Ammon's horn (tissue), 1 donor: ENCODE results near the gene KRT80.

ENCODE experiments used
- DNase-seq: peaks from one replicate; pipeline ENCODE4 v3.0.0-alpha.2; 2016; ENCODE audit warnings: low spot score

The KRT80 gene

DNA sequence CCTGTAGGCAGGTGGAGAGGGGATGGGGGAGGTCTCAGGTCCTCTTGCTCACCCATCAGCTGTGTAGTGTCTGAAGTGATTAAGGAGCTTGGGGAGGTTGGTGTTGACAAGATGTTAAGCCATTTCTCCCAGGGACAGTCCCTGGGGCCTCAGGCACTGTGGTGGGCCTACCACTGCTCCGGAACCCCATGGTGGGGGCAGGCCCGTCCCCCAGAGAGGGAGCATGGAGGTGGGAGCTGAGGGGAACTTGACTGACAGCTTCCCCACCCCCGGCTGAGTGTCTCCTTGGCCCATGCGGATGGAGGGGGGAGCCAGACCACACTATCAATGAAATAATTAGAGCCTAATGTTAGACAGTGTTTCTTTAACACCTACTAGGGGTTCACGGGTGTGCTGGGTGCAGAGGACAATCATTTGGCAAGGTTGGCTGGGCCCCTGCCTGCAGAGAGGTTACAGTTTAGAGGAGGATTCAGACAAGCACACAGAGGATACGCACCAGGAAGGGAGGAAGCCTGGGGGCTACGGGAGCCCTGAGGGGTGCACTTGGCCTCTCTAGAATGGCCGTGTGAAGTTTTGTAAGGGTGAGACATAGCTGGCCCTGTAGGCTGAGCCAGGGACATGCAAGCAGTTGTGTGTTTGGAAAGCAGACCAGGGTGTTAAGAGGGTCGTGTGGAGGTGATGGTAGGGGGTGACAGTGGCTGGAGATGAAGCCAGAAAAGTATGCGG lies 19.3 kb upstream of the KRT80 start:
- no peak for DNase-seq

DNA sequence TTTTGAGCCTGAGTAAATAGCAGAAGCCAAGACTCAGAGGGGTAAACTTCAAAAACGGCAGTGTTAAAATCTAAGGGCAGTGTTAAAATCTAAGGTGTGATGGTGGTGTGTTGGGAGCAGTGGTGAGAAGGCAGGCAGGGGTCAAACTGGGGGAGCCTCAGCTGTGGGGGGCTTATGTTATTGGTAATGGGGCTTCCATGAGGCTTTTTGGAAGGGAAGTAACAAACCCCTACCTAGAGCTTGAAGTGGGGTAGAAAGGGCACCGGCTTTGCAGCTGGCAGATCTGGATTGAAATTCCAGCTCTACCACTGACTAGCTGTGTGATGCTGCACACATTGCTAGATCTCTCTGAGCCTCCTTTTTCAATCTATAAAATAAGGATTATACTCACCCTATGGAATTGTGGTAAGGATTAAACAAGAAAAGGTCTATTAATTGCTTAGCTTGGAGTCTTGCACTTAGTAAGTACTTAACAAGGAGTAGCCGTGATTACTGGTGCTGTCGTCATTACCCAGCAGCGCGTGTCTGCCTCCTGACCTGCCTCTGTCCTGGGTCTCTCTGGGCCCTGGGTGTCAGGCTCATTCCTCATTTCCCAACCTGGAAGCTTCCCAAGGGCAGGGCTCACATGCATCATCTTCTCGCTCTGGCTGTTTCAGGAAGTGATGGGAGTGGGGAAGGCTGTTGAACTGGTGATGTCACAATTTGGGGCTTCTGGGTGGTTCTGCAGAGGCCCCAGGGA lies 18.5 kb upstream of the KRT80 start:
- DNase-seq: no peak

DNA sequence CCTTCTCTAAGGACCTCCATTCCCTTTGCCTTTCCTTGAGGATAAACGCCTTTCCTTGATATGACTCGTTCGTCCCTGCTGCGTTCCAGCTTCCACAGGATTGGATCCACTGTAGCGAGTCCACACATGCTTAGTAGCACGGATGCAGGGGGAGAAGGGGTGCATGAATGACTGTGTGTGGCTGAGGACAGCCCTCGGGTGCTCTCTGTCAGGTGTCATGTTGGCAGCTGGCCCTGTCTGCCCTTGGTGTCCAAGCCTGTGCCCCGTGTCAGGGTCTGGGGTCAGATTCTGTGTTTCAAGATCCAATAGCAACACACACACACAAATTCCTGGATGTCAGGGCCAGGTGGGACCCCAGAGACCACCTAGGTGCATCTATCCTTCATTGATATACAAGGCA lies 17.5 kb upstream of the KRT80 start:
- no peak for DNase-seq

DNA sequence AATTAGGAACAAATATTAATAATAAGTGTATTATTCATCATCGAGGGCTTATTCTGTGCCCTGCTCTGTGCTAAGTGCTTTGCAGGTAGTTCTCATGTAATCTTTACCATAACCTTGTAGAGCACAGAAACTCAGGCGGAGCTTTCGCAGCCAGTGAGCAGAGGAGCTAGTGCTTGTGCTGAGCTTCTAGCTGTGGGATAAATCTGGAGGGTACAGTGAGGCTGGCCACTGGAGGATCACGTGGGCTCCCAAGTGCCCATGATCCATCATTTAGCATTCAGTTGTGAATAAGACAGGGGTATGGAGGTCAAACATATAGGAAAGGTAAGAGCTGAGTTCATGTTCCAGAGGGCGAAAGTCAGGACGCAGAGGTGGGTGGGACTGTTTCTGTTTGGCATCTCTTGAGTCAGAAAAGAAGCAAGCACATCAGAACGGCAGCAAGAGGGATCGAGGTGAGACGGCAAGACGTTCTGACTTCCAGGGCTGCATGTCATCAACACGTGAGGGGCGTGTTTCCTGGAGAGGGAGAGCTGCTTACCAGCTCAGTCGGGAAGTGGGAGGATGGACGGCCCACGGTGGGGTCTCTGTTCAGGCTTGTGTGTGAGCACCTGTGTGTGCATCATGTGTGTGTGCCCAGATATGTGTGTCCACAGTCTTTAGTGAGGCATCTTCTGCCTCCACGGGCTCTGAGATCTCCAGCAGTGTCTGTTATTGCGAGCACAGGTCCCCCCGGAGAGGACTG lies 16.8 kb upstream of the KRT80 start:
- DNase-seq: no peak

DNA sequence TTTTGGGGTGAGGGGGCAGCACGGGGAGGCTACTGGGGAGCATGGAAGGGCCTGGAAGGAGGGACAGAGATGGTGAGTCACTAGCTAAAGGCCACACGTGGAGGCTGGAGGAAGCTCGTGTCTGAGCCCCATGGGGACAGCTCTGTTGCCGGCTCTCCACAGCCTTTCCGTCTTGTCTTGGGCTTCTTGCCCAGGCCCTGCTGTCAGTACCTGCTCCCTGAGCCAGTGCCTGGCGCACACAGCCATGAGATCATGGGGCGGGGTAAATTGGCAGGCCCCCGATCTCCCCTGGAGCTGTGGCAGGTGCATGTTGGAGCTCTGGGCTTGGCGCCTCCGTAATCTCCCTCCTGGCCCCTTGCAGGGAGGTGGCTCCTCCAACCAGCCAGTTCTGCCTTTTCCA lies 16.1 kb upstream of the KRT80 start:
- no peak for DNase-seq

DNA sequence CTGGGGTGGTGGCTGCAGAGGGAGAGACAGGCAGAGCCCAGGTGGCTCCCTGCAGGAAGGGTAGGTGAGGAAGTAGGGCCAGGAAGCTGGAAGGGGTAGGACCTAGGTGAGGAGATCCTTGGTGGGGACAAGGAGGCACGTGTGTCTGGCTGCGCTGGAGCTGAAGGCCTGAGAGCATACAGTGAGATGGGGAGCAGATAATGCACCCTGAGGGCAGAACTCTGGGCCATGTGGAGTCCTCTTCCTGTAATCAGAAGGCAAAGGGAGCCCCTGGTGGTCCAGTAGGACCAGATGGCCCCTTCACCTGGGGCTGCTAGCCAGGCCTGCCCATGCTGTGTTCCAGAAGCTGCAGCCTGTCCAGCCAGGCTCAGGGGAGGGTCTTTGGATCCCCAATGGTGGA lies 15.3 kb upstream of the KRT80 start:
- no peak for DNase-seq

DNA sequence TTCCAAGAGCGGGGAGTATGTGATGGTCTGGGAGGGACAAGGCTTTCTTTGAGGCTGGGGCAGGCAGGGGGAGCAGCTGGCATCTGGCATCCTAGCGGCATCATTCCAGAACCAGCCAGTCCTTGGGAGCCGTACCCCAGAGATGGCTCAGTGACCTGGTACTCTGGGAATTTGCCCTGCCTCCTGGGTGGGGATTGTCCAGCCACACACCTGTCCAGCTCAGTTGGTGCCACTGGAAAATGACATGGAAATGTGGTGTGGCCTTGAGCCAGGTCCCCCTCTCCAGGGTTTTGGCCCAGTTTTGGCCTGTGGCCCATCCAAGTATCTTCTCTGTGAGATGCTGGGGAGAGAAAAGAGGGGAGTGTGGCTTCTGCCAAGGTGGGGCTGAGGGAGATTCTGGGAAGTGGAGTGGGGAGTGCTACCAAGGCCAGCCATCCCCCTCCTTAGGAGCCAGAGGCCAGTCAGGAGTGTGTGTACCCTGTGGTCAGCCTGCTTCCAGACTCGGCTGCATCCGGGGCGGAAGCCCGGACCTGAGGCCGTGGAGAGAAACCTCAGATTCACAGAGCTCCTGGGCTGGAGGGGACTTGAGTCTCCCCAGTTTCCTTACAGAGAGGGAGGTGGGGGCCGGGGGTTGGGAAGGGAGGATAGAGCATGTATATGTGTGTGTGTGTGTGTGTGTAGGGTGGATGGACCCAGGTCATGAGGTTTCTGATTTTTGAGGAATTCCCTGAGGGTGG lies 14.7 kb upstream of the KRT80 start:
- no peak for DNase-seq

DNA sequence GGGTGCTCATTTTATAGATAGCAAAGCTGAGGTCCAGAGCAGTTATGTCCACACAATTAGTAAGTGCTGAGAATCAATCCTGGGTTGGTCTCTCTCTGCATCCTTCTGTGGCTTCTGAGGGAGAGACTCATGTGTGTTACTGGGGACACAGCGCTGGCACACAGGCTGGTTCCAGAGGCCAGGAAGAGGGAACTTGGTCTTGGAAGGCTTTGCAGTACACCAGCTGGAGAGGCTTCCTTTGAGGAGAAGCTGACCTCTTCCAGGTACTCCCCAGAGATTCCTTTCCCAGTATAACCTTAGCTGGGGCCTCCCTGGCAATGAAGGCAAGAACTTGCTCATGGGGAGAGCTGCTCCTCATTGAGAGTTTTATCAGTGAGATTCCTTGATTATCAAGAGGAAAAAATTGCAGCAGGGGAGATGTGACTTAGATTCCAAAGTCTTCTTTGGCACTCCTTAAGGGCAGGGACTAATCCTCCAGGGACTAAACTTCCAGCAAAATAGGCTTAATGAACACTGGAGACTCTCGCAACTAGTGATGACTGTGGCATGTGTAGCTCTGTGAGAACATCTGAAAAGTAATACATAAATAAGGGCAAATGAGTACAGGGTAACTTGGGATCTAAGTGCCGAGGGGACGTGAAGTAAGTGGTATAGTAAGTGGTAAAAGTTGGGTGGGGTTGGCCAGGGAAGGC lies 13.9 kb upstream of the KRT80 start:
- DNase-seq: no peak

DNA sequence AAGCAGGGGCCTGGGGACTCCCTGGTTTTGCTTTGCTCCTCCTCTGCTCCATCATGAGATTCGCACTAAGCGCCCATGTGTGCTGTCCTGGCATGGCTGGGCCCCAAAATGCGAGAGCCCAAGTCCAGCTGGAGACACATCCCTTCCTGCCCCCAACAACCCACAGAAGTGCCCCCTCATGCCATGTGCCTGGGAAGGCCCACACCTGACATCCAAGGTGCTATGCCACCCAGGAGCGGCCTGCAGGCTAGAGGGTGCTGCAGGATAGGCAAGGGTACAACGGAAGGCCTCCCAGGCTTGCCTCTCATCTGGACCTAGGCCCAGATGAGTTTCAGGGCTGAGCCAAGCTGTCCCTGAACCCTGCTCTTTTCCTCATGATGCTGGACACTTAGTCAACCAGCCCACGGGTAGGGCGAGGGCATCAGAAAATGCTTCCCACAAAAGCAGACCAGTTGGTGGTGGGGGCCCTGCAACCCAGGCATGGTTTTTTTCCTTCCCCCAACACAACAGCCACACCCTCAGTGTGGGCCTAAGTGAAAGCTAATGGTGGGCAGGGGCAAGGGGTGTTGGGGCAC lies 13.2 kb upstream of the KRT80 start:
- DNase-seq: no peak

DNA sequence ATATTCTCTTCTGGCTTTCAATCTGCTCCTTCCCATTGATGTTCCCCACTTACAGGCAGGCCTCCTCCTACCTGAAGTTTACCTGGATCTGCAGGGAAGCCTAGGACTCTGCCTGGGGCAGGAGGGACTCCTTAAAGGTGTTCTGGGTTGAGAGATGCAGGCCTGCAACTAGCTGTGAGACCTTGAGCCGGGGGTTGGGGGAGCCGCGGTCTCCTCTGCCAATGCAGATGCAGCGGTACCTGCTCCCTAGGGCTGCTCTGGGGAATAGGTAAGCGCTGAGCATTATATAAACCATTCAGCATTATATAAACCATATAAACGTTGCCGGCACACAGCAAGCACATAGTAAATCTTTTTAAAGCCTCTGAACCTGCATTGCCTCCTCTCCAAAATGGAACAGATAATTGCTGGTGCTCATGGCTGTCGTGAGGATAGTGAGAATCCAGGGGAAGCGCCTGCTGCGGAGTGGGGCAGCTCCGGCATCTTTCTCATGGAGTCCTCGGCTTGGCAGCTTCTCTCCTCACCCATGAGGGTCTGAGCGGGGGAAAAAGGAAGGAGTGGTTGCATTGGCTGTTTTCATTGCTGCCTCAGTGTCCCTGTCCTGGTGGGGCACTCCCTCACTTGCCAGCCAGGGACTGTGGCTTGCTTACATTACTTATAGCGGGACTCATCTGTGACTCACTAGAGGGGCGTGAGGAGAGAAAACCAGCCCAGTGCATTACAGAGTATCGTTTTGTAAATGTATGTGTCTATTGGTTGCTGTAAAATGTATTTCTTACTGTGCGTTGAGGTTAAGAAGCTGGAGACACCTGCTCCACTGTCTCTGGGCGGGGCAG lies 12.5 kb upstream of the KRT80 start:
- no peak for DNase-seq

DNA sequence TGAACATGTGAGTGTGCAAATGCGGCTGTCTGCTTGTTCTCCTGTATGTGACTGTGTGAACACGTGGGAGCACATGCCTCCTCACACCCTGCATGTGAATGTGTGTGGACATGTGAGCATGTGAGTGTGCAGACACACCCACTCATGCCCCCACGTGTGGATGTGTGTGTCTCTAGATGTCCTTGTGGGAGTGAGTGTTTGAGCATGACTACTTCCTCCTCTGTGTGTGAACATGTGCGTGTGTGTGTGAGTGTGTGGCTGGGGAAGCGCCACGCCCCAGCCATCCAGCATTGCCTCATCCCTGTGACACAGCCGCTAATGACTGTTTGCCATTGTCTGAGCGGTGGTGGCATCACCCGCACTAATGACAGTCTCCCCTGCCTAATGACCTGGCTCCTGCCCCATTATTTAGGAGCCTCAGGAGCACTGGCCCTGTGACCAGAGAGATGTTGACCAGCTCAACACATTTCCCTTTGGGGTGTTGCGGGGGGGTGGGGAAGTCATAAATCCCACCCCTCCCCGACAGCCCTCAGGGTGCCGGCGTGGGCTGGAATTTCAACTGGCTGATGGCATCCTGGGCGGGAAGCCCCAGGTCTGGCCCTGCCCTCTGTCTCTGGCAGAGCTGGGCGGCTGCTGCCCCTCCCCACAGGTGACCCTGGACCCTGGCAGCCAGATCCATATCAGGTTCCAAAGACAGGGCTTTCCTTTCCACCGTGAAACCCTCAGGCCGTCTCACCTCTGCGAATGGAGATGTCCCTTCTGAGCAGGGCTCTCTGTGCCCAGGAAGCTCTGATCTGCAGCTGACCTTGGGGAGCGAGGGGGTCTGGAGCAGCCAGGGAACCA lies 11.5 kb upstream of the KRT80 start:
- DNase-seq: peak; percentile 82

DNA sequence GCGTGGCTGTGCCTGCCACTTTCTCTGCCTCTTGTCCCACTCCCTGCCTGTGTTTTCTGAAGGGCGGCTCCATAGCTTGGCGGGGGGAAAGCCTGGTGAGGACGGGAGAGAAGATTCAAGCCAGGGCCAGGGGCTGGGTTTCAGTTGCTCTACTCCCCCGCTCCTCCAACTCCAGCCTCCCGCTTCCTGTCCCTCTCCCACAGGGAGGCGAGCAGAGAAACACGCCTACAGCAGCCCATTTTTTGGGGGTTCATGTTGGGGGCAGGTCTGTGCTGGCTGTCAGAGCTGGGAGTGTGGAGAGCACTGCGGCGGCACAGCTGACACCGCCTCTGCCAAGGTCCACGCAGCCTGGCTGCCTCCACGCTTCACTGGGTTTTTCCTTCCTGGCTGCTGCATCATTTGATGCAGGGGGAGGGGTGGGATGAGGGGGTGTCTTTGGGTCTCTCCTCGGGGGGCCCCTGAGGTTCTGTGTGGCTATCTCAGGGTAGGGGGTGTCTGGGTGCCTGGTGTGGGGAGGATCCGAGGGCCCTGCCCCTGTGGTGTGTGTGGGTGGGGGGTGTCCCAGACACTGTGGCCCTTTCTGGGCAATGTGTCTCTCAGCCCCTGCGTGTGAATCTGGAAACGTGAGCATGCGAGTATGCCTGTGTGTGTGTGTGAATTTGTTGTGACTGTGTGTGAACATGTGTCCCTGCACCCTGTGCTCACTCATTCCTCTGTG lies 10.7 kb upstream of the KRT80 start:
- no peak for DNase-seq

DNA sequence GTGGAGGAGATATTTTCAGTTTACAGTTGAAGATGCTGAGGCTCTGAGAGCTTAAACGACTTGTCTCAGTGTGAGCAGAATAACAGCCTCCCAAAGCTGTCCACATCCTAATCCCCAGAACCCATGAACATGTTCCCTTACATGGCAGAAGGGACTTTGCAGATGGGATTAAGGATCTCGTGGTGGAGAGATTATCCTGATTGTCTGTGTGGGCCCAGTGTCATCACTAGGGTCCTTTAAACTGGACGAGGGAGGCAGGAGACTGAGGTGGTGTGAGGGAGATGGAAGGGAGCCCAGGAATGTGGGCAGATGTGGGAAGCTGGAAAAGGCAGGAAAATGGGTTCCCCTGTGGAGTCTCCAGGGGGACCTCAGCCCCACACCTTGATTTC lies 9.6 kb upstream of the KRT80 start:
- no peak for DNase-seq

DNA sequence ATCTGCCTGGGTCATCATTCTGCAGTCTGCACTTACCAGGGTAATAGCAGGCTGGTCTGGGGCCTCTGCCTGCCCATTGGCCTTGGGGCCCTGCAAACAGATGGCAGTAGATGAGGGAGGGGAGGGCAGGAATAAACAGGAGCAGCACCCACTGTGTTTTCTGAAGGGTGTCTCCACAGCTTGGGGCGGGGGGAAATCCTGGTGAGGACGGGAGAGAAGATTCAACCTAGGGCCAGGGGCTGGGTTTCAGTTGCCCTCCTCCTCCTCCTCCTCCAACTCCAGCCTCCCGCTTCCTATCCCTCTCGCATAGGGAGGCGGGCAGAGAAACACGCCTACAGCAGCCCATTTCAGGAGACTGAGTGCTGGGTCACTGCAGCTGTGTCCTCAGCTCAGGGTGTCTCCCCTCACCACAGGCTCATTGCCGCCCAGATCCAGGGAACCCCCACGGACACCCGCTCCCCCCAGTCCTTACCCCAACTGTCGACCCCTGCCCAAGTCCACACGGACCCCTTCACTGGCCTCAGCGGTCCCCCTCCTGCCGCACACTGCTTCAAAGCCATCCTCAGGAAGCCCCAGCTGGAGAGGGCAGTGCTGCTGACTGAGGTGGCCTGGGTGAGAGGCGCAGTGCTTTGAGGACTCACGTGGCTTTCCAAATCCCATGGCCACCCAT lies 9.1 kb upstream of the KRT80 start:
- no peak for DNase-seq

DNA sequence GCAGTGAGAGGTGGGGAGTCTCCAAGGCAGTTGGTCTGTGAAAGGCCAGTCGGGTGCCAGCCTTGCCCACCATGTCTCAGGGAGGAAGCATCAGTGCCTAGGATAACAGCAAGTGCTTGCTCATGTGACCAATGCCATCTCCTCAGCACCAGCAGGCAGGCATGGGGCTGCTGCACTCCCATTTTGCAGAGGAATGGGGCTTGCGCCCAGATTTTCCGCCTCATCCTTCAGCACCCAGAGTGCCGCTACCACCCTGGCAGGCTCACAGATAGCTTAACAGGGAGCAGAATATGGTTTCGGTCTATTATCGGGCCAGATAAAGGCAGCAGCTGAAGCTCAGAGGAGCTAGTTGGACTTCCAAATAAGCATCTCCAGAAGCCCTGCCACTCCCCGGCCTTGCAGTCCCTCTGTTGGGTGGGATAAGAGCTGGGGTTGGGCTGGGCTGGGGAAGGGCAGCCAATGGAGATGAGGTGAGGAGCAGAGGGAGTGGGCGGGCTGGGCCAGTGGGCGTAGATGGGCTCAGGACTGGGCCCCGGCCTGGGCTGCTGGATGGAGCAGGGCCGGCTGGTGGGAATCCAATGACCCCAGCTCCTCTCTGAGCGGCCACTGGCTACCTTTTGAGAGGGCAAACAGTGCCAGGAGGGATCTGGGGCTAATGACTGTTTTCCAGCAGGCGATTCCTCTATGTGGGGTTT lies 8.4 kb upstream of the KRT80 start:
- DNase-seq: no peak

DNA sequence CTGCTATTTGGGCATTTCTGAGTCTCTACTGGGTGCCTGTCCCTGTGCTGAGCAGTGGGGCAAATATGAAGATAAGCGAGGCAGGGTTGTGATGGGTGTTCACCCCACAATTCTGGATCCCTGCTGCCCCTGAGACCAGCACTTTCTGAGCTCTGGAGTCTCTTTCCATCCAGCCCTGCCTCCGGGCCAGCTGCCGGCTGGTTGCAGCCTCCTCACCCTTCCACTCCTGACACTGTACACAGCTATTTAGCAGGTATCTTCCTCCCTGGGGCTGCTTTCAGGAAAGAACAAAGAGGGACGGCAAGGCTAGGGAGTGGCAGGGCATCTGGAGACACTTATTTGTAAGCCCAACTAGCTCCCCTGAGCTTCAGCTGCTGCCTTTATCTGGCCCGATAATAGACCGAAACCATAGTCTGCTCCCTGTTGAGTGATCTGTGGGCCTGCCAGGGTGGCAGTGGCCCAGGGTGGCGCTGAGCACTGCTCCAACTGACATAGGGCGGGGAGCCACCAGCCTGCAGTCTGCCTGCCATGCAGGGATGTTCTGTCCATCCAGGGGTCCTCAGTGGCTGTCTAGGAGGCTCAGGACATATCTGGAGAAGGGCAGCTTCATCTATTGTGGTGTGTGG lies 7.6 kb upstream of the KRT80 start:
- DNase-seq: no peak
